HUES64 (cell line): Measurements from ENCODE around the gene CDR2.
A peak's percentile ranks its signal among the peaks of the same experiment; 100 is the strongest.

Experiments used
- H3K27ac ChIP-seq: 2 replicates; pipeline ENCODE4 v1.7.0; 2013; ENCODE audit warnings: low read depth, low read length, inconsistent platforms
- H3K27me3 ChIP-seq: 2 replicates; pipeline ENCODE4 v1.6.1; 2013; ENCODE audit warnings: mild to moderate bottlenecking, low read length; ENCODE audit not compliant: insufficient read depth
- H3K36me3 ChIP-seq: 2 replicates; pipeline ENCODE4 v1.6.1; 2013; ENCODE audit warnings: mild to moderate bottlenecking, low read length; ENCODE audit not compliant: insufficient read depth
- H3K4me1 ChIP-seq: 2 replicates; pipeline ENCODE4 v1.6.1; 2013; ENCODE audit warnings: mild to moderate bottlenecking, low read length, moderate library complexity; ENCODE audit not compliant: insufficient read depth
- H3K4me3 ChIP-seq: 2 replicates; pipeline ENCODE4 v1.5.1; 2013; ENCODE audit warnings: mild to moderate bottlenecking, low read length, moderate library complexity
- H3K9ac ChIP-seq: 2 replicates; pipeline ENCODE4 v1.6.1; 2013; ENCODE audit warnings: mild to moderate bottlenecking, low read depth, low read length
- H3K9me3 ChIP-seq: 2 replicates; pipeline ENCODE4 v1.6.1; 2013; ENCODE audit warnings: low read depth, low read length; ENCODE audit not compliant: insufficient read depth
- WGBS: fragments of 150-250, 120-280 bp; methylation state at CpG from one replicate; pipeline ENCODE4 v1.1.7; 2013; ENCODE audit warnings: missing lambda C conversion rate; 5-methylcytosine and 5-hydroxymethylcytosine counted together

Gene CDR2

DNA sequence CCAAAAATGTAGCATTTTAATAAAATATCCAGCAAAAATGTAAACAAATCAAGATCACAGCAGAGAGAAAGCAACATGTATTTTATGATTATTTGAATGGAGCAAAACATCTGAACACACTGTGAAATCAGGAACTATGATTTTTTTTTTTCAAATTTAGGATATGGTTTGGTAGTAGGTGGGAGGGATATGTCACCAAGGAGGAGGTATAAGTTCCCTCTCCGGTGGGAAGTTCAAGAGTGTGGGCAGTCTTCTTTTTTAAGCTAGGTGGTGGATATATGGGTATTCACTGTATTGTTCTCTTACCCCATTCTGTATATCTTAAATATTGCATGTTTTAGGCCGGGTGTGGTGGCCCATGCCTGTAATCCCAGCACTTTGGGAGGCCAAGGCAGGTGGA, 10.2 kb downstream of the CDR2 start:
- peaks cover 37% of the 10 kb centered on the region for H3K36me3 ChIP-seq
- H3K27ac ChIP-seq: no peak overlapping the region
- H3K4me1 ChIP-seq: peaks cover 13% of the 10 kb centered on the region
- no peaks in the 10 kb centered on the region for H3K27me3 ChIP-seq
- no peak overlapping the region for H3K4me3 ChIP-seq
- no peaks in the 10 kb centered on the region for H3K9me3 ChIP-seq
- no peak overlapping the region for H3K9ac ChIP-seq
- 92% methylated on average over 2 of the region's 2 CpGs for WGBS

DNA sequence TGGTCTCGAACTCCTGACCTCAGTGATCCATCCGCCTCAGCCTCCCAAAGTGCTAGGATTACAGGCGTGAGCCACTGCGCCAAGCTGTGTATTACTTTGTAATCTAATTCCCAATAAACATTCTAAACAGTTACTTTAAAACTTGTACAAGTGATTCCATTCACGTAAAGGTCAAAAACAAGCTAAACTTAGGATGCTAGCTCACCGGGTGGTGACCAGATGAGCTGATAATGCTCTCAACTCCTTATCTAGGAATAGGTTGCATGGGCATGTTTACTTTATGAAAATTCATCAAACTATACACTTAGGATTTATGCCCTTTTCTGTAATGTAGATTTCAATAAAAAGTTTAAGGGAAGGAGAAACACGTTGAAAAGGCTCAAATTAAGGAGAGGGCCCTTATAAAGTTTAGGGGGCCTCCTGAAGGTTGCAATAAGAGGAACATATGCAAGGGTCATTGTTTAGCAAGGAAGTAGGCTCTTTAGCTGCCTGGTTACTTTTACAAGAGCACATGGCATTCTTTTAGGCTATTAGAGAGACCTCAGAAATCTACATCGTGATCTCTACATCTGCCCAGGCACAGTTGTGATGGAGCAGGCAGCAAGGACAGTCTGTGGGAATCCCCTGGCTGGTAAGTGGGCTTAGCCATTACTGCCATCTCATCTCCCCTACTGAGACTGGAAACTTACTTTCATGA, 13.3 kb downstream of the CDR2 start:
- H3K9ac ChIP-seq: no peak overlapping the region
- no peaks in the 10 kb centered on the region for H3K9me3 ChIP-seq
- H3K36me3 ChIP-seq: peaks cover 37% of the 10 kb centered on the region
- peaks cover 16% of the 10 kb centered on the region for H3K4me1 ChIP-seq
- no peak overlapping the region for H3K27ac ChIP-seq
- WGBS: 92% methylated on average over 8 of the region's 8 CpGs
- H3K4me3 ChIP-seq: no peak overlapping the region
- H3K27me3 ChIP-seq: no peaks in the 10 kb centered on the region

DNA sequence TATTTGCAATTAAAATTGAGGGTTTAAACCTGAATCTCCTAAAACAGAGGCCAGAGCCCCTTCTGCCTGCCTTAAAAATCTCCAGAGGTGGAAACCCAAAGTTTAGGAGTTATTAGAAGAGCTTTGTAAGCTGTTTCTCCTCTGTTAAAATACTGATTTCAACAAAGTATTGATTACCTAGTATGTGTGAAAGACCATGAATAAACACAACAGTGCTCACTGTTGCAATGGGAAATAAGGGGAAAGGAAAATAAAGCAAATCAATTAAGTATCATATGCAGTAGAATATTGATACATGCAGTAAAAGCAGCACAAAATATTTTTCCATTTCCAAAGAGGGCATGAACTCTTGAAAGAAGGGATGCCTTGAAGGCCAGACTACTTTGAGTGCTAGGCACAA, 14.7 kb downstream of the CDR2 start:
- H3K27ac ChIP-seq: no peak overlapping the region; the same call in 1 of the 2 replicates
- peaks cover 16% of the 10 kb centered on the region for H3K4me1 ChIP-seq
- no peak overlapping the region for H3K9ac ChIP-seq
- H3K4me3 ChIP-seq: no peak overlapping the region
- H3K27me3 ChIP-seq: no peaks in the 10 kb centered on the region
- H3K9me3 ChIP-seq: no peaks in the 10 kb centered on the region
- H3K36me3 ChIP-seq: peaks cover 27% of the 10 kb centered on the region

DNA sequence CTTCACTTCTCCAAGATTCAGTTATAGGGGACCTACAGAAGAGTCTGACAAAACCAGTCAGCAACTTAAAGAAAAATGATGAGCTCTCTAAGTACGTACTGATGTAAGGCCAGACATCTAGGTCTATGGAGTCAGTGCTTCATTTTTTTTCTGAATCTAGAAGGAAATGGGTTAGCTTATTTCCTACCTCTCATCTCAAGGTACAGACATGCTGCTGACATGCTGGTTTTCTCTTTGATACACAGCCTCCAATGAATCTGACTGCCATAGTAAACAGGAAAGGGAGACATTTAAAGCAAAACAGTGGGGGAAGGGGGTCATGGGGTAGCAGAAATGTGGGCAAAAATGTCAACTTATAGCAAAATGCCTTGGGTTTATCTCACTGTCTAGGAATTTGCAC, 16.4 kb downstream of the CDR2 start:
- WGBS: 93% methylated on average over 1 of the region's 1 CpG
- Histone ChIP-seq H3K27ac (no peak overlapping the region), H3K27me3 (no peaks in the 10 kb centered on the region), H3K4me1 (peaks cover 28% of the 10 kb centered on the region), H3K36me3 (peaks cover 11% of the 10 kb centered on the region), H3K4me3 (no peak overlapping the region), H3K9ac (no peak overlapping the region), H3K9me3 (no peaks in the 10 kb centered on the region)

DNA sequence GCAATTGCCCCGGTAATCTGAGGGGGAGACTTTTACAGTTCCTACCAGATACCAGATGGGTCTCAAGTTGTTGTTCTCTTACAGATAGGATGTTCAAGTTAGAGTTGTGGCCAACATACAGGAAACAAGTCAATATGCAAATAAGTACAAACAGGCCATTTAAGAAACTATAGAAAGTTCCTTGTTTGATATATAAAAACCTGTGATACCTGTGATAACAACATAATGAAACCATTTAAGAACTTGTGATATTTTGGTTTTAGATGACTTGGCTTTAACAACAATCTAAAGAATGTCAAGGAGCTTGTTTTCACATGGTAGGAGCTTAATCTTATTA, 16.8 kb downstream of the CDR2 start:
- peaks cover 32% of the 10 kb centered on the region for H3K4me1 ChIP-seq
- no peaks in the 10 kb centered on the region for H3K27me3 ChIP-seq
- peaks cover 7% of the 10 kb centered on the region for H3K36me3 ChIP-seq
- 100% methylated on average over 1 of the region's 1 CpG for WGBS
- no peaks in the 10 kb centered on the region for H3K9me3 ChIP-seq
- H3K9ac ChIP-seq: no peak overlapping the region
- no peak overlapping the region for H3K4me3 ChIP-seq
- H3K27ac ChIP-seq: no peak overlapping the region

DNA sequence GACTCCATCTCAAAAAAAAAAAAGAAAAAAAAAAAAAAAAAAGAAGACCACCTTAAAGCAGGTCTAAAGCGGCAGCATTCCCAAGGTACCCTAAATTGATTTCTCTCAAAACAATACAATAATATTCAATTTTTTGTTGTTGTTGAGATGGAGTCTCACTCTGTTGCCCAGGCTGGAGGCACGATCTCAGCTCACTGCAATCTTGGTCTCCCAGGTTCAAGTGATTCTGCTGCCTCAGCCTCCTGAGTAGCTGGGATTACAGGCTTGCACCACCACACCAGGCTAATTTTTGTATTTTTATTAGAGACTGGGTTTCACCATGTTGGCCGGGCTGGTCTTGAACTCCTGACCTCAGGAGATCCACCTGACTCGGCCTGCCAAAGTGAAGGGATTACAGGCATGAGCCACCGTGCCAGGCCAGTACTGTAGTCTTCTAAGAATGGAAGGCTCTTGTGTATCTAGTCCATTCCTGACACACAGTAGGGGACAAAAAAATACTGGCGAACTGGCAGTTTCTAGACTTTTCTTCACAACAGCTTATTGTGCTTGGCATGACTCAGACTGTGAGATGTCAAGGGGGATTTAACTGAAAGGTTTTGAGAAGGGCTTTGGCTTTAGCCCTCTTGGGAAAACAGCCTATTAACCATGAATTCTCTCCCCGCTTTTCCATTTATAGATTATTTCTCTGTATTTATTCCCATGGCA, 17.3 kb downstream of the CDR2 start:
- Histone ChIP-seq H3K9me3 (no peaks in the 10 kb centered on the region), H3K4me3 (no peak overlapping the region), H3K27me3 (no peaks in the 10 kb centered on the region), H3K9ac (no peak overlapping the region), H3K36me3 (peaks cover 7% of the 10 kb centered on the region), H3K4me1 (peaks cover 38% of the 10 kb centered on the region), H3K27ac (no peak overlapping the region)
- 96% methylated on average over 6 of the region's 7 CpGs for WGBS

DNA sequence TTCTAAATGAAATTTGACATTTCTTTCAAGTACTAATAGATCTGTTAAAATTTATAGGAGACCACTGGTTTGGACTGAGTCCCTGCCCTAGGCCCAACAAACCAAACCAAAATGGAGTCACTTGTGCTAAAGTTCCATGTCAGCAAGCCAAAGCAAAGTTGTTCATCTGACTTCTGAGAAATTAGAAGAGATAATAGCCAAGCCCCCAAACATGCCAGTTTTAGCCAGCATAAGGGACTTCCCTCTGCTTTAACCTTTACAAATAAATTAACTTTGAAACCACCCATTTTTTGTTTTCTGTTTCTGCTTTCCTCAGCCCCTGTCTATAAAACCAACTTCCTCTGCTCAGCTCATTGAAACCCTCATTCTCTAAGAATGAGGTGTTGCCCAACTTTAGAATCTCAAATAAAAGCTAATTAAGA, 18.9 kb downstream of the CDR2 start:
- peaks cover 32% of the 10 kb centered on the region for H3K4me1 ChIP-seq
- H3K27ac ChIP-seq: no peak overlapping the region; the same call in 1 of the 2 replicates
- H3K4me3 ChIP-seq: no peak overlapping the region
- no peaks in the 10 kb centered on the region for H3K27me3 ChIP-seq
- no peak overlapping the region for H3K9ac ChIP-seq
- H3K9me3 ChIP-seq: no peaks in the 10 kb centered on the region
- H3K36me3 ChIP-seq: peaks cover 17% of the 10 kb centered on the region

DNA sequence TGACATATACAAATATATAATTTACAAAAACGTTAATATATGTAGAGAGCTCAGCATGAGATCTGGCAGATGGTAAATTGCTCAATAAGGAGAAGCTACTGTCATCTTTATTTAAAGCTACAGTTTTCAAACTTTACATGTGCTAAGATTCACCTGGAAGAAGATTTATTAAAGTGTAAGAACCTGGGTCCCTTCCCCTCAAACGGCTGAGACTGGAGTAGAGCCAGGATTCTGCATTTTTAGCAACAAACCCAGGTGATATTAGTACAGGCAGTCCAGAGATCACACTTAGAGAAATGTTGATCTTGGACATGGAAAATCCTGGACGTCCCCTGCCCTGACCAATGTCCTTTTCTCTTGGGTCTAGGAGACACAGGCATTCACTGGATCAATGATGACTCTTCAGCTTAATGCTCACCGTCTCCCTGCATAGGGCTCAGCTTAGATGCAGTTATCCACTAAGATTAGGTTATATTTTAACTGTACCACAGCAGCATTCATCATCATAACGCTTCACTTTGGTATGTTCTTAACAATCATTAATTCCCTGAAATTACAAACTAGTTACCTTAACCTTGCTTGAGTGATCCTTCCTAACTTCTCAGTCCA, 20.4 kb downstream of the CDR2 start:
- Histone ChIP-seq H3K27ac (peak overlapping the region; percentile 88), H3K36me3 (peaks cover 28% of the 10 kb centered on the region), H3K4me3 (no peak overlapping the region), H3K9me3 (no peaks in the 10 kb centered on the region), H3K27me3 (no peaks in the 10 kb centered on the region), H3K9ac (peak overlapping the region; percentile 53; the same call in 1 of the 2 replicates), H3K4me1 (peaks cover 32% of the 10 kb centered on the region)
- 77% methylated on average over 4 of the region's 5 CpGs for WGBS

DNA sequence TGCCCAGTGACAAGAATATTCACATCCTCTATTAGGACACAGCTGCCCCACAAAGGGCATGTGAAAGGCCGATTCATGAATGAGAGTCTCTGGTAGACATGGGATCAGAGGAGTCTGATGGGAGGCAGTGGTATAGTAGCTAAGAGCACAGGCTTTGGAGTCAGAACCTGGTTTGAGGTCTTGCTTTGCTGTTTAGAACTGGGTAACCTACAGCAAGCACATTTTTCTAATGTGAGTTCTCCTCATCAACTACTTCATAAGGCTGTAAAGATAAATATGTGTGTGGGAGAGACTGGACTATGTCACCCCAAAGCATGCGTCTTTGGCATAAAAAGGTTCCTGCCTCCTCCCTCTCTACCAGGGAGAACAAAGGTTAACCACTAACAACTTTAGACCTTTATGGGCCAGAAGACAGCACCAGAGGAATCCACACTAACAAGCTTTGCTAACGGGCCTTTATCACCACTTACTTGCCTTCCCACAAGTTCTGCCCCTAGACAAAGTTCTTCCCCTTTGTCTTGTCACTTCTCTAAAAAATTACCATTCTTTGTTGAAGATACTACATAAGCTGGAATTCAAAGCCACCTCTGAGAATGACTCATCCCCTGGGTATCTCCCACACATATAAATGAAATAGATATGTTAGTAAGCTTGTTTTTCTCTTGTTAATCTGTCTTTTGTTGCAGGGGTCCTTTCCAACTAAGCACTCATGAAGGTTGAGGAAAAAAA, 21.1 kb downstream of the CDR2 start:
- peaks cover 35% of the 10 kb centered on the region for H3K36me3 ChIP-seq
- no peaks in the 10 kb centered on the region for H3K9me3 ChIP-seq
- H3K9ac ChIP-seq: peak overlapping the region; percentile 17; the same call in 1 of the 2 replicates
- no peak overlapping the region for H3K4me3 ChIP-seq
- H3K4me1 ChIP-seq: peaks cover 30% of the 10 kb centered on the region
- 64% methylated on average over 3 of the region's 3 CpGs for WGBS
- H3K27me3 ChIP-seq: no peaks in the 10 kb centered on the region
- H3K27ac ChIP-seq: peak overlapping the region; percentile 88

DNA sequence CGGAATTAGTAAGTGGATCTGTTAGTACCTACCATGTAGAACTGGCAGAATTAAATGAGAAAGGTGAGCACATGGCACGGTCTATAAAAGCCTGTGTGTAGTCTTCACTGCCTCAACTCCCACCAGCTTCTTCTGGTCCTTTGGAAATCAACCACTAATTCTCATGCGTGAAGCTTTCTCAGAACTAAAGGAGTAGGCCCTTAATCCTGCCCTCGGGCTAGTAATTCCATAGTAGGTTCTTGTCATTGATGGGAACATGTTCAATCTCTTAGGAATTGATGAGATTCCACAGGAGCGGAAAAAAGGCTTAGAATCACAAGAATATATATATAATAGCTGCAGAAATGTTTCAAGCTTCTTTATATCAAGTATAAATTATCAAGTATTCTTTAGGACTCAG, 21.7 kb downstream of the CDR2 start:
- Histone ChIP-seq H3K27me3 (no peaks in the 10 kb centered on the region), H3K4me3 (no peak overlapping the region), H3K9me3 (no peaks in the 10 kb centered on the region), H3K9ac (no peak overlapping the region), H3K4me1 (peaks cover 24% of the 10 kb centered on the region), H3K27ac (peak overlapping the region; percentile 88), H3K36me3 (peaks cover 40% of the 10 kb centered on the region)
- WGBS: 72% methylated on average over 4 of the region's 5 CpGs

DNA sequence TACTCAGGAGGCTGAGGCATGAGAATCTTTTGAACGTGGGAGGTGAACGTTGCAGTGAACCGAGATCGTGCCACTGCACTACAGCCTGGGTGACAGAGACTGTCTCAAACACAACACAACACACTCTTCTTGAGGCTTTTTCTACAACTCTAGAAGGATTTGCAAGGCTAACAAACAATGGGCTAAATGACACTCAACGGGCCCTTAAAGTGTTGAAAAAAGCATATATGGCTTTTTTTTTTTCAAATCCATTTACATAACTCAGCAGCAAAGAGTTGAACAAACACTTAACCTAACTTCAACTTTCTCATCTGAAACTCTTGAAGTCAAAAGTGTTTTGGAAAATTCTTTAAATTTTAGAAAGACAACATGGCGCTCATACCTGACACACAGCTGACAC, 22.3 kb downstream of the CDR2 start:
- H3K36me3 ChIP-seq: peaks cover 46% of the 10 kb centered on the region
- 96% methylated on average over 6 of the region's 6 CpGs for WGBS
- H3K4me1 ChIP-seq: peaks cover 22% of the 10 kb centered on the region
- H3K9me3 ChIP-seq: no peaks in the 10 kb centered on the region
- no peaks in the 10 kb centered on the region for H3K27me3 ChIP-seq
- H3K4me3 ChIP-seq: no peak overlapping the region
- no peak overlapping the region for H3K9ac ChIP-seq
- peak overlapping the region; percentile 88 for H3K27ac ChIP-seq
